HG03135 (cell line): ENCODE data around the gene VPS41.
"Not testable (repeated sequence)": the region's sequence is repeated elsewhere in the genome, so short reads cannot be mapped to it uniquely, and the experiment has no call there.

Experiments used
- ATAC-seq: cut with Tn5 transposase; IDR thresholded peaks from one replicate; pipeline ENCODE4 v1.9.1; 2021; ENCODE audit warnings: mild to moderate bottlenecking, moderate library complexity; ENCODE audit not compliant: unreplicated experiment

VPS41 gene

GRCh38 chr7:38908759-38909335 is at the start of gene VPS41:
Gene VPS41 (minus strand): TSS chr7:38909191. CDS start chr7:38909174, 17 bp downstream.
- peak; percentile 98 for ATAC-seq

- no peak for ATAC-seq
Measured at GRCh38 chr7:38955892-38956291, 46.9 kb upstream of the VPS41 start.

- no peak for ATAC-seq
Measured at GRCh38 chr7:38953971-38954370, 45.0 kb upstream of the VPS41 start.

- ATAC-seq = no peak
Measured at GRCh38 chr7:38953227-38953626, 44.2 kb upstream of the VPS41 start.

GRCh38 chr7:38951213-38951612 is 42.2 kb upstream of the VPS41 start:
- ATAC-seq = no peak

GRCh38 chr7:38950309-38950708 is 41.3 kb upstream of the VPS41 start:
- ATAC-seq = no peak

- ATAC-seq = not testable (repeated sequence)
Measured at GRCh38 chr7:38947541-38947940, 38.5 kb upstream of the VPS41 start.

GRCh38 chr7:38942431-38943051 is 33.5 kb upstream of the VPS41 start:
- no peak for ATAC-seq

- ATAC-seq = no peak
Measured at GRCh38 chr7:38940774-38941173, 31.8 kb upstream of the VPS41 start.

- ATAC-seq = no peak
Measured at GRCh38 chr7:38938589-38938988, 29.6 kb upstream of the VPS41 start.

GRCh38 chr7:38938001-38938485 is 29.1 kb upstream of the VPS41 start:
- no peak for ATAC-seq

- ATAC-seq = no peak
Measured at GRCh38 chr7:38936641-38937040, 27.6 kb upstream of the VPS41 start.

GRCh38 chr7:38934536-38934935 is 25.5 kb upstream of the VPS41 start:
- ATAC-seq = no peak

- no peak for ATAC-seq
Measured at GRCh38 chr7:38934051-38934450, 25.1 kb upstream of the VPS41 start.

- ATAC-seq = no peak
Measured at GRCh38 chr7:38932509-38933168, 23.6 kb upstream of the VPS41 start.

GRCh38 chr7:38929460-38930171 is 20.6 kb upstream of the VPS41 start:
- ATAC-seq = no peak

- no peak for ATAC-seq
Measured at GRCh38 chr7:38928506-38928905, 19.5 kb upstream of the VPS41 start.

- no peak for ATAC-seq
Measured at GRCh38 chr7:38927751-38928150, 18.8 kb upstream of the VPS41 start.

- no peak for ATAC-seq
Measured at GRCh38 chr7:38920731-38921130, 11.7 kb upstream of the VPS41 start.

- ATAC-seq = no peak
Measured at GRCh38 chr7:38916396-38916795, 7.4 kb upstream of the VPS41 start.

- no peak for ATAC-seq
Measured at GRCh38 chr7:38909870-38910269, 879 bp upstream of the VPS41 start.

GRCh38 chr7:38907766-38908165 is 1.2 kb downstream of the VPS41 start:
- ATAC-seq = no peak
